GM19238 (cell line): ENCODE results near the gene STAT6.
A peak's percentile ranks its signal among the peaks of the same experiment; 100 is the strongest.

Experiments used
- DNase-seq: peaks from one replicate; pipeline ENCODE4 v3.0.0; 2011; ENCODE audit warnings: low spot score; ENCODE audit not compliant: insufficient read length

Gene STAT6

GRCh38 chr12:57111031-57111734 lies at the start of gene STAT6:
Gene STAT6 (minus strand): TSS chr12:57111362. CDS start chr12:57108278, 3,084 bp downstream.
- DNase-seq, result peak; percentile 78

GRCh38 chr12:57160741-57161140 lies 49.6 kb upstream of the STAT6 start:
- no peak for DNase-seq

- DNase-seq, result no peak
These were observed 48.9 kb upstream of the STAT6 start for GRCh38 chr12:57160040-57160439.

- no peak for DNase-seq
These were observed 48.1 kb upstream of the STAT6 start for GRCh38 chr12:57159311-57159710.

- DNase-seq, result no peak
These were observed 47.5 kb upstream of the STAT6 start for GRCh38 chr12:57158665-57159064.

- no peak for DNase-seq
These were observed 47.0 kb upstream of the STAT6 start for GRCh38 chr12:57158186-57158585.

GRCh38 chr12:57157588-57158173 lies 46.5 kb upstream of the STAT6 start:
- DNase-seq, result no peak

- DNase-seq, result no peak
These were observed 45.7 kb upstream of the STAT6 start for GRCh38 chr12:57156701-57157403.

- DNase-seq, result no peak
These were observed 43.8 kb upstream of the STAT6 start for GRCh38 chr12:57154804-57155434.

GRCh38 chr12:57154076-57154475 lies 42.9 kb upstream of the STAT6 start:
- DNase-seq, result no peak

- DNase-seq, result no peak
These were observed 42.3 kb upstream of the STAT6 start for GRCh38 chr12:57153415-57153997.

- no peak for DNase-seq
These were observed 41.5 kb upstream of the STAT6 start for GRCh38 chr12:57152639-57153038.

- DNase-seq, result no peak
These were observed 40.8 kb upstream of the STAT6 start for GRCh38 chr12:57151741-57152630.

- DNase-seq, result no peak
These were observed 39.3 kb upstream of the STAT6 start for GRCh38 chr12:57150400-57151000.

- no peak for DNase-seq
These were observed 38.2 kb upstream of the STAT6 start for GRCh38 chr12:57149245-57149900.

GRCh38 chr12:57148469-57149244 lies 37.5 kb upstream of the STAT6 start:
- no peak for DNase-seq

GRCh38 chr12:57146961-57147944 lies 36.1 kb upstream of the STAT6 start, which contains the start of gene LRP1-AS:
Gene LRP1-AS (minus strand): TSS chr12:57147619.
- DNase-seq, result no peak

- no peak for DNase-seq
These were observed 34.9 kb upstream of the STAT6 start for GRCh38 chr12:57146092-57146491.
